Measurements from ENCODE around the gene FBXW11.

- TF ChIP-seq CTCF (optimal IDR thresholded peaks at IDR 0.05 in 1 of 3, IDR thresholded peaks at IDR 0.05 in 1 of 3, conservative IDR thresholded peaks at IDR 0.05 in 1 of 3; ENCODE audit: extremely low read depth in 1 of 3, insufficient read depth in 2 of 3, low read length in 3 of 3) (no peak), EZH2 (IDR thresholded peaks at IDR 0.05; ENCODE audit: low read length) (no peak)
These were observed 138.7 kb downstream of the FBXW11 start for GRCh38 chr5:171867786-171868185.

Measured in keratinocyte (primary cell).